HG03139 (cell line): ENCODE data around the gene CD248.
"Not testable (repeated sequence)": the region's sequence is repeated elsewhere in the genome, so short reads cannot be mapped to it uniquely, and the experiment has no call there.

Experiments
- ATAC-seq: cut with Tn5 transposase; IDR thresholded peaks from one replicate; pipeline ENCODE4 v1.9.1; 2021; ENCODE audit not compliant: unreplicated experiment

The CD248 gene

GRCh38 chr11:66313321-66314185 is 3.3 kb downstream of the CD248 start:
- ATAC-seq = no peak

- peak; percentile 59 for ATAC-seq
These were observed 4.1 kb downstream of the CD248 start for GRCh38 chr11:66312549-66313320.

- peak; percentile 51 for ATAC-seq
These were observed 4.8 kb downstream of the CD248 start for GRCh38 chr11:66311965-66312548.

- no peak for ATAC-seq
These were observed 5.3 kb downstream of the CD248 start for GRCh38 chr11:66311470-66311964.

- not testable (repeated sequence) for ATAC-seq
These were observed 5.9 kb downstream of the CD248 start for GRCh38 chr11:66310803-66311440.

- ATAC-seq = no peak
These were observed 6.5 kb downstream of the CD248 start for GRCh38 chr11:66310324-66310723.

GRCh38 chr11:66309475-66309874 is 7.4 kb downstream of the CD248 start:
- ATAC-seq = no peak

GRCh38 chr11:66302656-66303055 is 14.2 kb downstream of the CD248 start:
- no peak for ATAC-seq

GRCh38 chr11:66299186-66299585 is 17.7 kb downstream of the CD248 start:
- no peak for ATAC-seq

GRCh38 chr11:66297610-66298009 is 19.2 kb downstream of the CD248 start:
- no peak for ATAC-seq

GRCh38 chr11:66294626-66295620 is 21.9 kb downstream of the CD248 start:
- ATAC-seq = no peak

- ATAC-seq = no peak
These were observed 22.8 kb downstream of the CD248 start for GRCh38 chr11:66293777-66294625.

- no peak for ATAC-seq
These were observed 23.5 kb downstream of the CD248 start for GRCh38 chr11:66293352-66293751.

GRCh38 chr11:66292543-66293332 is 24.1 kb downstream of the CD248 start:
- no peak for ATAC-seq

- no peak for ATAC-seq
These were observed 24.9 kb downstream of the CD248 start, which contains the start of gene TMEM151A for GRCh38 chr11:66291706-66292542. Gene TMEM151A (plus strand): TSS chr11:66291894. CDS start chr11:66292014, 120 bp downstream.

GRCh38 chr11:66291303-66291705 is 25.5 kb downstream of the CD248 start:
- no peak for ATAC-seq

- ATAC-seq = no peak
These were observed 26.6 kb downstream of the CD248 start for GRCh38 chr11:66290330-66290621.
